B cell (primary cell): ENCODE data around the gene ALOXE3. TPM values are rescaled to one million over a fixed set of nuclear protein-coding genes. Genes with fewer than 3 reads are reported as not detected.

Experiments used
- ATAC-seq: fragments of 200-7000 bp; cut with Tn5 transposase; one replicate; pipeline ENCODE4 v1.10.0; 2021; ENCODE audit warnings: low read depth, mild to moderate bottlenecking, moderate number of reproducible peaks, moderate library complexity
- CTCF ChIA-PET: fragments of 350-600 bp; sonication (Branson Sonifier 250); formaldehyde crosslinking; loops from one replicate; lab custom pipeline; 2021; ENCODE audit warnings: antibody characterized with exemption, inconsistent platforms; lab: Charles Lee
- POLR2A ChIA-PET: fragments of 350-600 bp; sonication (Branson Sonifier 250); formaldehyde crosslinking; loops from one replicate; lab custom pipeline; 2021; ENCODE audit warnings: antibody characterized with exemption; lab: Charles Lee
- DNase-seq: peaks from one replicate; pipeline ENCODE4 v3.0.0; 2013
- H2AFZ ChIP-seq: 2 replicates; pipeline ENCODE4 v1.6.1; 2012; ENCODE audit warnings: mild to moderate bottlenecking, low read depth, low read length; ENCODE audit not compliant: insufficient read depth, poor library complexity, severe bottlenecking
- H3K27ac ChIP-seq, 2 donors: 1 replicate in 1 of 2; 2 replicates in 1 of 2; pipeline ENCODE4 v1.5.1; 2012 to 2013; ENCODE audit warnings: low read length in 2 of 2, mild to moderate bottlenecking in 2 of 2, moderate library complexity in 1 of 2
- H3K27me3 ChIP-seq, 4 experiments: fragments of 200-600 bp in 1 of 4; sonication (generic) in 1 of 4; replicated peaks in 1 of 4; 1 replicate in 2 of 4; 2 replicates in 2 of 4; pipeline versions ENCODE4 v1.6.1 to v1.7.0; 2013 to 2016; ENCODE audit warnings: low read length in 3 of 4, mild to moderate bottlenecking in 2 of 4, mixed read lengths in 1 of 4, moderate library complexity in 1 of 4; ENCODE audit not compliant: insufficient read depth in 4 of 4, control insufficient read depth in 3 of 4; ENCODE audit errors: control extremely low read depth in 1 of 4
- H3K36me3 ChIP-seq, 2 experiments: replicated peaks in 1 of 2; 1 replicate in 1 of 2; 2 replicates in 1 of 2; pipeline versions ENCODE4 v1.6.1 to v1.7.1; 2013; ENCODE audit warnings: low read length in 1 of 2; ENCODE audit not compliant: insufficient read depth in 2 of 2, control insufficient read depth in 1 of 2; ENCODE audit errors: control extremely low read depth in 1 of 2, extremely low read depth in 1 of 2
- H3K4me1 ChIP-seq, 2 donors: fragments of 200-600 bp in 1 of 2; sonication (generic) in 1 of 2; 1 replicate in 1 of 2; 2 replicates in 1 of 2; pipeline versions ENCODE4 v1.5.1 to v1.6.1; 2013 to 2017; ENCODE audit warnings: low read length in 2 of 2; ENCODE audit not compliant: control insufficient read depth in 2 of 2, insufficient read depth in 2 of 2
- H3K4me2 ChIP-seq: replicated peaks from 2 replicates; pipeline ENCODE3; 2012; ENCODE audit warnings: mild to moderate bottlenecking, low read depth, low read length; ENCODE audit not compliant: poor library complexity, severe bottlenecking
- H3K4me3 ChIP-seq, 5 experiments: fragments of 200-600 bp in 1 of 5; sonication (generic) in 1 of 5; 1 replicate in 3 of 5; 2 replicates in 2 of 5; pipeline versions ENCODE4 v1.5.1 to v1.7.0; 2011 to 2016; ENCODE audit warnings: low read length in 4 of 5, mild to moderate bottlenecking in 4 of 5, low read depth in 2 of 5, control low read depth in 1 of 5, moderate library complexity in 1 of 5; ENCODE audit not compliant: insufficient read depth in 1 of 5; ENCODE audit errors: control extremely low read depth in 1 of 5, extremely low read depth in 1 of 5
- H3K79me2 ChIP-seq: fragments of 200-600 bp; sonication (generic); one replicate; pipeline ENCODE4 v1.6.0; 2016; ENCODE audit warnings: low read length; ENCODE audit not compliant: control insufficient read depth, insufficient read depth
- H3K9ac ChIP-seq: fragments of 200-600 bp; sonication (generic); 2 replicates; pipeline ENCODE4 v1.6.1; 2017; ENCODE audit warnings: mild to moderate bottlenecking, low read length, moderate library complexity
- H3K9me3 ChIP-seq, 3 donors: one replicate each; pipeline versions ENCODE4 v1.6.1 to v1.7.1; 2013; ENCODE audit warnings: low read length in 2 of 3; ENCODE audit not compliant: control insufficient read depth in 2 of 3, insufficient read depth in 1 of 3; ENCODE audit errors: control extremely low read depth in 1 of 3
- H4K20me1 ChIP-seq: 2 replicates; pipeline ENCODE4 v1.6.0; 2012; ENCODE audit warnings: mild to moderate bottlenecking, low read length; ENCODE audit not compliant: insufficient read depth, control insufficient read depth, poor library complexity, severe bottlenecking
- H3K27ac Mint-ChIP-seq: one replicate; pipeline ENCODE4 v1.8.0; 2021; ENCODE audit warnings: mixed read lengths
- H3K27me3 Mint-ChIP-seq: one replicate; pipeline ENCODE4 v1.8.0; 2021; ENCODE audit warnings: mixed read lengths
- H3K4me1 Mint-ChIP-seq: one replicate; pipeline ENCODE4 v1.8.0; 2021; ENCODE audit warnings: mixed read lengths
- H3K4me3 Mint-ChIP-seq: one replicate; pipeline ENCODE4 v1.8.0; 2021; ENCODE audit warnings: mixed read lengths
- H3K9me3 Mint-ChIP-seq: one replicate; pipeline ENCODE4 v1.8.0; 2022; ENCODE audit warnings: mixed read lengths; ENCODE audit not compliant: insufficient read depth
- CTCF ChIP-seq: fragments of 200-600 bp; IDR thresholded peaks from one replicate; pipeline ENCODE4 v1.8.0; 2022; ENCODE audit warnings: antibody characterized with exemption, mild to moderate bottlenecking
- EZH2 ChIP-seq: IDR thresholded peaks from 2 replicates; pipeline ENCODE4 v1.6.1; 2012; ENCODE audit warnings: borderline replicate concordance, low read depth, mild to moderate bottlenecking, moderate library complexity, low read length; ENCODE audit not compliant: insufficient read depth, poor library complexity, severe bottlenecking
- WGBS: methylation state at CpG from one replicate; pipeline ENCODE4 v1.1.5; 2013; ENCODE audit warnings: missing lambda C conversion rate; ENCODE audit not compliant: insufficient coverage; 5-methylcytosine and 5-hydroxymethylcytosine counted together
- intact Hi-C: fragments of 100-400 bp; cut with micrococcal nuclease; formaldehyde crosslinking; loops from one replicate; pipeline ENCODE4 v1.10.0; 2022
- polyA plus RNA-seq: library from polyadenylated mRNA; depleted of rRNA; stranded (reverse); fragments of >200 nt; gene quantifications from 2 replicates; pipeline ENCODE4 v1.2.3, GENCODE V29; 2012
- total RNA-seq, 2 donors: library from RNA; stranded (reverse); fragments of 120-200 nt in 1 of 2; gene quantifications; 1 replicate in 1 of 2; 2 replicates in 1 of 2; pipeline versions ENCODE4 v1.2.3 to v1.2.4, GENCODE V29; 2013 to 2022

Gene ALOXE3
- total and polyA plus RNA-seq, 2 donors (not counting 1 experiment from before 2014, with no cell fraction given) = 0.04 TPM; not detected in 1

- Mint-ChIP-seq H3K4me3 (peak overlapping the region; percentile 87), H3K27ac (peak overlapping the region; percentile 76), H3K9me3 (no peaks in the 10 kb centered on the region), H3K27me3 (no peaks in the 10 kb centered on the region), H3K4me1 (peaks cover 45% of the 10 kb centered on the region)
- Histone ChIP-seq H3K36me3 (peaks cover 0 to 26% of the 10 kb centered on the region in 2 experiments), H3K27me3 (no peaks in the 10 kb centered on the region), H3K9me3 (no peaks in the 10 kb centered on the region), H3K4me3 (no peak overlapping the region), H3K9ac (no peak overlapping the region), H3K79me2 (peaks cover 35% of the 10 kb centered on the region), H2AFZ (no peak overlapping the region), H3K27ac (peak overlapping the region; percentile 32 to 52), H3K4me2 (no peak overlapping the region), H4K20me1 (peaks cover 16% of the 10 kb centered on the region), H3K4me1 (peaks cover 51 to 78% of the 10 kb centered on the region in 2 donors)
- ATAC-seq (no peak), DNase-seq (peak; percentile 40)
- intact Hi-C loops = loop anchor here (2.0 kb wide), 1 partner anchor 79 kb away; no protein-coding TSS in a partner anchor
- ChIA-PET POLR2A (interaction anchor here (0.7 to 3.6 kb wide), 8 partner anchors 12 to 473 kb away, joined by 3 to 18 read pairs (median 5); no protein-coding TSS in a partner anchor), CTCF (interaction anchor here (0.8 to 7.7 kb wide), 17 partner anchors 8 to 141 kb away, joined by 3 to 86 read pairs (median 7); partner anchors contain the start of genes ALOXE3, SLC25A35 and TMEM107)
- WGBS = no CpG with 5 or more reads among the region's 4 CpGs
- TF ChIP-seq EZH2 = no peak
- no peak for TF ChIP-seq CTCF
Measured at GRCh38 chr17:8159459-8160223, 41.3 kb upstream of the ALOXE3 start.

DNA sequence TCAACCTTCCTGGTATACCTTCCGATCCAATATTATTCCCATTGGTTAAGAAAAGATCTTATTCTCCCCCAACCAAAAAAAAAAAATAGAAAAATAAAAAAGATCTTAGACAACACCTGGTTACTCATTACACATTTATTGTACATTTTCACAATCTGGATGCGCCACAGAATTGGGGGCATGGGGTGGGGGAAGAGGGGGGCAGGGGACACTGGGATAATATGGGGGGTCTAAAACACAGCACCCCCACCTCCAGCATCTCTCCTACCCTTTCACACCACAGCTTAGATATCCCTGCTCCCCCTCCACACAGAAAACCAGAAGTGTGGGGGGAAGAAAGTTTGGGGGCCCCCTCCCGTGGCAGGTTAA is 40.7 kb upstream of the ALOXE3 start:
- ATAC-seq = no peak
- CTCF ChIA-PET = interaction anchor here (0.8 to 7.7 kb wide), 21 partner anchors 9 to 224 kb away, joined by 3 to 86 read pairs (median 10); partner anchors contain the start of genes ALOXE3, CTC1, RANGRF and SLC25A35
- Histone ChIP-seq H3K36me3 (peaks cover 0 to 26% of the 10 kb centered on the region in 2 experiments), H3K79me2 (peaks cover 41% of the 10 kb centered on the region), H3K4me1 (peaks cover 51 to 78% of the 10 kb centered on the region in 2 donors), H3K27ac (peak overlapping the region; percentile 52 to 68), H4K20me1 (peaks cover 20% of the 10 kb centered on the region), H3K4me2 (peak overlapping the region; percentile 51), H3K9me3 (no peaks in the 10 kb centered on the region), H3K27me3 (no peaks in the 10 kb centered on the region), H3K9ac (no peak overlapping the region), H2AFZ (no peak overlapping the region), H3K4me3 (no peak overlapping the region)
- H3K9me3 Mint-ChIP-seq = no peaks in the 10 kb centered on the region
- peak overlapping the region; percentile 94 for H3K27ac Mint-ChIP-seq
- H3K4me3 Mint-ChIP-seq = peak overlapping the region; percentile 72
- no CpG with 5 or more reads among the region's 3 CpGs for WGBS
- H3K27me3 Mint-ChIP-seq = no peaks in the 10 kb centered on the region
- DNase-seq = no peak
- intact Hi-C loops = loop anchor here (2.0 kb wide), 1 partner anchor 78 kb away; no protein-coding TSS in a partner anchor
- TF ChIP-seq EZH2 (no peak), CTCF (peak; percentile 46)
- POLR2A ChIA-PET = interaction anchor here (0.7 to 2.1 kb wide), 10 partner anchors 11 to 473 kb away, joined by 3 to 10 read pairs (median 4); no protein-coding TSS in a partner anchor
- peaks cover 42% of the 10 kb centered on the region for H3K4me1 Mint-ChIP-seq
